Islet precursor cell (in vitro differentiated cells): ENCODE measurements around the gene MRFAP1L1.
"Not testable (repeated sequence)": the region's sequence is repeated elsewhere in the genome, so short reads cannot be mapped to it uniquely, and the experiment has no call there.

Experiments used
- DNase-seq: peaks from one replicate; pipeline ENCODE4 v3.0.0-alpha.2; 2018

The MRFAP1L1 gene

GRCh38 chr4:6709230-6710114 lies at the start of gene MRFAP1L1:
TSS of gene MRFAP1L1 (minus strand) at chr4:6709865. CDS start at chr4:6709629, 236 bp downstream.
- peak; percentile 98 for DNase-seq

GRCh38 chr4:6758728-6759127 lies 49.1 kb upstream of the MRFAP1L1 start:
- peak; percentile 67 for DNase-seq

GRCh38 chr4:6756345-6756744 lies 46.7 kb upstream of the MRFAP1L1 start:
- DNase-seq, result not testable (repeated sequence)

GRCh38 chr4:6755088-6755753 lies 45.6 kb upstream of the MRFAP1L1 start:
- no peak for DNase-seq

- no peak for DNase-seq
These were observed 44.9 kb upstream of the MRFAP1L1 start for GRCh38 chr4:6754481-6755087.

- no peak for DNase-seq
These were observed 44.2 kb upstream of the MRFAP1L1 start for GRCh38 chr4:6753891-6754290.

- DNase-seq, result no peak
These were observed 43.5 kb upstream of the MRFAP1L1 start for GRCh38 chr4:6753103-6753560.

GRCh38 chr4:6752486-6752829 lies 42.8 kb upstream of the MRFAP1L1 start:
- no peak for DNase-seq

- DNase-seq, result no peak
These were observed 42.2 kb upstream of the MRFAP1L1 start for GRCh38 chr4:6751611-6752485.

GRCh38 chr4:6750286-6751221 lies 40.9 kb upstream of the MRFAP1L1 start:
- DNase-seq, result no peak

- DNase-seq, result peak; percentile 85
These were observed 39.9 kb upstream of the MRFAP1L1 start for GRCh38 chr4:6749340-6750171.

GRCh38 chr4:6748286-6748685 lies 38.6 kb upstream of the MRFAP1L1 start:
- DNase-seq, result no peak

GRCh38 chr4:6747294-6748051 lies 37.8 kb upstream of the MRFAP1L1 start:
- DNase-seq, result no peak

GRCh38 chr4:6746721-6747293 lies 37.1 kb upstream of the MRFAP1L1 start:
- DNase-seq, result no peak

GRCh38 chr4:6742989-6743388 lies 33.3 kb upstream of the MRFAP1L1 start:
- DNase-seq, result no peak

- no peak for DNase-seq
These were observed 32.8 kb upstream of the MRFAP1L1 start for GRCh38 chr4:6742507-6742906.

GRCh38 chr4:6740347-6740746 lies 30.7 kb upstream of the MRFAP1L1 start:
- no peak for DNase-seq

GRCh38 chr4:6739920-6740319 lies 30.3 kb upstream of the MRFAP1L1 start:
- no peak for DNase-seq

- DNase-seq, result no peak
These were observed 24.6 kb upstream of the MRFAP1L1 start for GRCh38 chr4:6734165-6734786.
